GM23248 (cell line): ENCODE measurements around the gene PREX1. TPM values are rescaled to one million over a fixed set of nuclear protein-coding genes. Genes with fewer than 3 reads are reported as not detected.

ENCODE experiments used
- DNase-seq: peaks from one replicate; pipeline ENCODE4 v3.0.0-alpha.2; 2015
- H2AFZ ChIP-seq: fragments of 200-600 bp; sonication (generic); 2 replicates; pipeline ENCODE4 v1.6.1; 2016; ENCODE audit warnings: antibody characterized with exemption
- H3F3A ChIP-seq: fragments of 200-600 bp; sonication (generic); 2 replicates; pipeline ENCODE4 v1.6.1; 2016; ENCODE audit warnings: mild to moderate bottlenecking, antibody characterized with exemption, mixed run types; ENCODE audit not compliant: insufficient read depth
- H3K27ac ChIP-seq: fragments of 200-600 bp; sonication (generic); 2 replicates; pipeline ENCODE4 v1.5.1; 2016; ENCODE audit warnings: mild to moderate bottlenecking
- H3K27me3 ChIP-seq: fragments of 200-600 bp; sonication (generic); replicated peaks from 2 replicates; pipeline ENCODE4 v1.6.1; 2016; ENCODE audit warnings: mild to moderate bottlenecking; ENCODE audit not compliant: insufficient read depth
- H3K36me3 ChIP-seq: fragments of 200-600 bp; sonication (generic); 2 replicates; pipeline ENCODE4 v1.6.1; 2016; ENCODE audit warnings: low read depth, mild to moderate bottlenecking
- H3K4me1 ChIP-seq: fragments of 200-600 bp; sonication (generic); 2 replicates; pipeline ENCODE4 v1.6.1; 2016; ENCODE audit warnings: mild to moderate bottlenecking; ENCODE audit not compliant: insufficient read depth
- H3K4me2 ChIP-seq: fragments of 200-600 bp; sonication (generic); one replicate; pipeline ENCODE4 v1.6.1; 2016; ENCODE audit warnings: mild to moderate bottlenecking; ENCODE audit not compliant: unreplicated experiment
- H3K4me3 ChIP-seq: fragments of 200-600 bp; sonication (generic); 2 replicates; pipeline ENCODE4 v1.5.1; 2016; ENCODE audit warnings: mild to moderate bottlenecking
- H3K79me2 ChIP-seq: fragments of 200-600 bp; sonication (generic); 2 replicates; pipeline ENCODE4 v1.6.1; 2016; ENCODE audit warnings: mild to moderate bottlenecking; ENCODE audit not compliant: insufficient read depth
- H3K9ac ChIP-seq: fragments of 200-600 bp; sonication (generic); 2 replicates; pipeline ENCODE4 v1.6.1; 2016; ENCODE audit warnings: mild to moderate bottlenecking
- H3K9me2 ChIP-seq: fragments of 200-600 bp; sonication (generic); 2 replicates; pipeline ENCODE4 v1.6.1; 2016; ENCODE audit warnings: mixed run types, mild to moderate bottlenecking, moderate library complexity; ENCODE audit not compliant: insufficient read depth
- H3K9me3 ChIP-seq: fragments of 200-600 bp; sonication (generic); one replicate; pipeline ENCODE4 v1.6.1; 2017; ENCODE audit warnings: low read depth
- H4K20me1 ChIP-seq: fragments of 200-600 bp; sonication (generic); 2 replicates; pipeline ENCODE4 v1.6.0; 2016; ENCODE audit not compliant: insufficient read depth
- EZH2 ChIP-seq: fragments of 200-600 bp; sonication (generic); IDR thresholded peaks from 2 replicates; pipeline ENCODE4 v1.6.1; 2018; ENCODE audit warnings: antibody characterized with exemption, mild to moderate bottlenecking; ENCODE audit not compliant: insufficient read depth, poor library complexity, severe bottlenecking
- EZH2phosphoT487 ChIP-seq: fragments of 200-600 bp; sonication (generic); IDR thresholded peaks from 2 replicates; pipeline ENCODE4 v1.6.1; 2018; ENCODE audit warnings: antibody characterized with exemption, moderate library complexity, mild to moderate bottlenecking, low read depth; ENCODE audit not compliant: insufficient read depth
- WGBS, 2 experiments: methylation state at CpG; one replicate each; pipeline ENCODE4 v1.1.6; 2015 to 2017; ENCODE audit warnings: low lambda C conversion rate in 2 of 2, low coverage in 1 of 2; ENCODE audit errors: missing lambda C conversion rate in 2 of 2; 5-methylcytosine and 5-hydroxymethylcytosine counted together
- in situ Hi-C: fragments of 300-500 bp; cut with MboI; formaldehyde crosslinking; loops from 2 replicates; pipeline ENCODE4 v1.15.0; 2020
- polyA plus RNA-seq: library from polyadenylated mRNA; unstranded; fragments of >200 nt; fragmentation: Nextera tagmentation; extraction: Ambion mirVana; gene quantifications from 2 replicates; pipeline ENCODE4 v1.2.1, GENCODE V29; 2016
- total RNA-seq: library from RNA; depleted of rRNA; stranded (reverse); fragments of >200 nt; shearing (Covaris generic); gene quantifications from 2 replicates; pipeline ENCODE4 v1.2.3, GENCODE V29; 2014

PREX1 gene
- total and polyA plus RNA-seq, 2 experiments from 2014 or later, result 0.13 to 0.65 TPM

DNA sequence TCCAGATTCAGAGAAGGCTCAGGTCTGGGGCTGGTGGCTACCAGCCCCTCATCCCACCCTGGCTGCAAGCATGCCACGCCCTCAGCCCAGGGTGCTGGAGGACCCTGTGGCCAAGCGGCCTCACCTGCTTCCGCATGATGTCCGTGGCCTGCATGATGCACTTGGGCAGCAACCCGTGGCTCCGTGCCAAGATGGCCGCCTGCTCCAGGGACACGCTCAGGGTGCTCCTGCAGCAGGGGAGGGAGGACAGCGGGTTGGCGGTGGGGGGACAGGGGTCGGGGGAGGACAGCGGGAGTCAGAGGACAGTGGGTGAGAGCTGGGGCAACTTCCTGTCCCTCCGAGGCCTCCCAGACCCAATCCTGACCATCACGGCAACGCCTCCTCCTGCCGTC, 200.1 kb downstream of the PREX1 start:
- no peak for TF ChIP-seq EZH2
- Histone ChIP-seq H3K9me2 (no peaks in the 10 kb centered on the region), H3K4me3 (no peak overlapping the region), H3K9ac (no peak overlapping the region), H2AFZ (no peak overlapping the region), H3K9me3 (no peaks in the 10 kb centered on the region), H3F3A (no peaks in the 10 kb centered on the region), H4K20me1 (no peaks in the 10 kb centered on the region), H3K79me2 (no peaks in the 10 kb centered on the region), H3K27ac (no peak overlapping the region), H3K36me3 (no peaks in the 10 kb centered on the region), H3K27me3 (no peaks in the 10 kb centered on the region), H3K4me1 (no peaks in the 10 kb centered on the region), H3K4me2 (no peak overlapping the region)
- in situ Hi-C loops, result no loop called here
- WGBS, 2 experiments, result 72 to 76% methylated on average over 7 to 16 of the region's 16 CpGs
- DNase-seq, result no peak

DNA sequence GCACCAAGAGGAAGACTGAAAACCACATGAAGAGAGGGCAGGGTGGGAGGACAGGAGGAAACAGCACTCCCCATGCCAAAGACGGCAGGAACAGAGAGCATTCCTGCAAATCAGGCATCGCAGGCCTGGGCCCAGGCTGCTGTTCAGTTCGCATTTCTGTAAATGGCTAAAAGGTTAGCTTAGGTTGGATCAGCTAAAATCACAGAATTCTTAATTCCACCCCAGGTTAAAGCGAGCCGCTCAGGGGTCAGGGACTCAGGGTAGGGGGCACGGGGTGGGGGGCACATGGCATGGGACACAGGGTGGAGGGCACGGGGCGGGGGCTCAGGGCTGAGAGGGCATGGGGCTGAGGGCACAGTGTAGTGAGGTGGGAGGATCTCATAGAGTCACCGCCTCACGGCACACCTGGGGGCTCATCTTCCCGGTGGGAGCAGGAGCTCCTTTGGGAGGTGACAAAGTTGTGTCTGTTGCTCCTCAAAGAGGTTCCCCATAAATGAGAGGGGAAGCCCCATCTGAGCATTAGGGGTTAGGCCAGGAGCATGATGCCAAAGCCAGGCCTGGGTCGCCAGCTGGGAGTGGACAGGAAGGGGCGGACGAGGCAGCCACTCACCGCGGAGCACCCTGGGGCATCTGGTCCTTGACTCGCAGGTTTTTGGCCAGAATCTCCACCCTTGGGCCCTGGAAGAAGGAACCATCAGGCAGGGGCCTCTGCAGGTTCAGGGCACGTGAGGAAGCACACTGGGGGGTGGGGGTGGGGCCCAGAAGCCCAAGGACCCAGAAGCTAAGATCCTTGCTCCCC, 200.7 kb downstream of the PREX1 start:
- TF ChIP-seq EZH2 (no peak), EZH2phosphoT487 (no peak)
- no peak overlapping the region for H3K9ac ChIP-seq
- DNase-seq, result no peak
- H4K20me1 ChIP-seq, result no peaks in the 10 kb centered on the region
- H3K79me2 ChIP-seq, result no peaks in the 10 kb centered on the region
- no peak overlapping the region for H3K4me2 ChIP-seq
- no peaks in the 10 kb centered on the region for H3K27me3 ChIP-seq
- H3F3A ChIP-seq, result no peaks in the 10 kb centered on the region
- 84 to 87% methylated on average over 16 to 18 of the region's 18 CpGs for WGBS, 2 experiments
- H3K4me1 ChIP-seq, result no peaks in the 10 kb centered on the region
- no peak overlapping the region for H3K4me3 ChIP-seq
- no peak overlapping the region for H3K27ac ChIP-seq
- H3K9me3 ChIP-seq, result no peaks in the 10 kb centered on the region
- H3K36me3 ChIP-seq, result no peaks in the 10 kb centered on the region
- H3K9me2 ChIP-seq, result no peaks in the 10 kb centered on the region
- no peak overlapping the region for H2AFZ ChIP-seq
- in situ Hi-C loops, result no loop called here

DNA sequence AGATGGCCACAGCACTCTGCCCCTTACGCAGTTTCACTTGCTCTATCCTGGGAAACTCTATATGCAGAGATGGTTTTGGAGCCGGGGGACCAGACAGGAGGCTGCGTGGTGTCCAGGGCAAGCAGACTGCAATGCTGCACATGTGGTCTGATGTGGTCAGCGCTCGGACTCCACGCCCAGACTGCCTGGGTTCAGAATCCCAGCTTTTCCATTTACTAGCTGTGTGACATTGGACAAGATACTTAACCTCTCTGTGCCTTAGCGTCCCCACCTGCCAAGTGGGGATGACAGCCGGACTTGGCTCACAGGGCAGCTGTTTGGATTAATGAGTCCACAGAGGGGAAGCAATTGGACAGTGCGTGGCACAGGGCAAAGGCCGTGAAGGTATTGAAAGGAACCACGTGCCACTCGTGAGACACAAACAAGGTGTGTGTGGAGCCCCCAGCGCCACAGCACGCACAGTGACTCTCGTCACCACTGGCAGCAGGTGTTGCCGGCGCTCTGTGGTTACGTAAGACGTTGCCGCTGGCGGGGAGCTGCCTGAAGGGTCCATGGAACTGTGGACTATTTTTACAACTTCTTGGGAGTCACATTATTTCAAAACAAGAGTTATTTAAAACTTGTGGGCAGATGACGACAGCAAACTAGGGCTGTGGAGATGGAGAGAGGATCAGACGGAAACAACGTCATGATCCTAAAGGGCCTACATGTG, 201.4 kb downstream of the PREX1 start:
- no peaks in the 10 kb centered on the region for H4K20me1 ChIP-seq
- H3K4me3 ChIP-seq, result no peak overlapping the region
- WGBS, 2 experiments, result 74 to 80% methylated on average over 24 of the region's 24 CpGs
- H3F3A ChIP-seq, result no peaks in the 10 kb centered on the region
- no peaks in the 10 kb centered on the region for H3K9me3 ChIP-seq
- H3K4me1 ChIP-seq, result peaks cover 1% of the 10 kb centered on the region
- H2AFZ ChIP-seq, result no peak overlapping the region
- TF ChIP-seq EZH2 (no peak), EZH2phosphoT487 (no peak)
- H3K9me2 ChIP-seq, result no peaks in the 10 kb centered on the region
- H3K27ac ChIP-seq, result no peak overlapping the region
- H3K9ac ChIP-seq, result no peak overlapping the region
- H3K4me2 ChIP-seq, result no peak overlapping the region
- H3K36me3 ChIP-seq, result no peaks in the 10 kb centered on the region
- no peaks in the 10 kb centered on the region for H3K27me3 ChIP-seq
- in situ Hi-C loops, result no loop called here
- no peak for DNase-seq
- H3K79me2 ChIP-seq, result no peaks in the 10 kb centered on the region

DNA sequence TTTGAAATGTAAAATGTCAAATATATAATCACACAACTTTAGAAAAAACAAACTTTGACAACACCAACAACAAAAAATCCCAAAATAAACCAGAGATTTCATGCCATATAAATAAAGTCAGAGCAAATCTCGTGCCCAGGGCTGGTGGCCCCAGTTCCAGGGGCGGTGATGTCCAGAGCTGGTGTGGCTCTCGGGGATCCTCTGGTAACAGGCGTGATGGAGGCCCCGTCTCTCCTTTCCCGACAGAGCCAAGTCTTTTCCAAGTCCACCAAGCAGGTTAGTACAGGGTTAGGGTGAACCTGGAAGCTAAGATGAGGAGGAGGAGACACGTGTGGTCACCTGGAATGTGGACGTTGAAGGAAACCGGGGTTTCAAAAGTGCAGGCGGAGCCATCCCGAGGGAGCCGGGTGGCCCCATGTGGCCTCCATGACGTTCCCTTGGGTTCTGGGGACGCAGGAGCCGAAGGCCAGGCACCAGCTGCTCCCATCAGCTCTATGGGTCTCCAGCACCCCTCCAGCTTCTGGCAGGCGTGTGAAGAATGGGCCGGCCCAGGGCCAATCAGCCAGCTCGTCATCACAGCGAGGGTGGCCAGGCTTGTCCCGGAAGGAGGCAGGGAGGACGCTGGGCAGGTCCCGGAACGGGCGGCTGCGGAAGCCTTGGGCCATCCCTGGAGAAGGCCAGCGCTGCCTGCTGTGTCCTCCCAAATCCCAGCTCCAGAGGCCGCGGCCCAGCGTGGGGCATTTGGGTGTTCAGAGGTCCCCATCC, 202.5 kb downstream of the PREX1 start:
- H3K27me3 ChIP-seq, result no peaks in the 10 kb centered on the region
- H3K4me3 ChIP-seq, result no peak overlapping the region
- H3K4me1 ChIP-seq, result peaks cover 7% of the 10 kb centered on the region
- no peaks in the 10 kb centered on the region for H3K79me2 ChIP-seq
- H4K20me1 ChIP-seq, result no peaks in the 10 kb centered on the region
- no peak overlapping the region for H3K4me2 ChIP-seq
- no peak overlapping the region for H3K9ac ChIP-seq
- no peak overlapping the region for H2AFZ ChIP-seq
- TF ChIP-seq EZH2, result no peak
- TF ChIP-seq EZH2phosphoT487, result no peak
- no peaks in the 10 kb centered on the region for H3K9me3 ChIP-seq
- no peak overlapping the region for H3K27ac ChIP-seq
- WGBS, 2 experiments, result 90 to 92% methylated on average over 29 of the region's 29 CpGs
- no peaks in the 10 kb centered on the region for H3F3A ChIP-seq
- in situ Hi-C loops, result no loop called here
- H3K9me2 ChIP-seq, result no peaks in the 10 kb centered on the region
- no peaks in the 10 kb centered on the region for H3K36me3 ChIP-seq
- DNase-seq, result no peak
